ENCODE data around the gene PRRT4. TPM values are rescaled to one million over a fixed set of nuclear protein-coding genes. Genes with fewer than 3 reads are reported as not detected.

The PRRT4 gene
- total and polyA plus RNA-seq, 8 donors, result 0.21 to 0.75 (median 0.46) TPM; not detected in 4

DNA sequence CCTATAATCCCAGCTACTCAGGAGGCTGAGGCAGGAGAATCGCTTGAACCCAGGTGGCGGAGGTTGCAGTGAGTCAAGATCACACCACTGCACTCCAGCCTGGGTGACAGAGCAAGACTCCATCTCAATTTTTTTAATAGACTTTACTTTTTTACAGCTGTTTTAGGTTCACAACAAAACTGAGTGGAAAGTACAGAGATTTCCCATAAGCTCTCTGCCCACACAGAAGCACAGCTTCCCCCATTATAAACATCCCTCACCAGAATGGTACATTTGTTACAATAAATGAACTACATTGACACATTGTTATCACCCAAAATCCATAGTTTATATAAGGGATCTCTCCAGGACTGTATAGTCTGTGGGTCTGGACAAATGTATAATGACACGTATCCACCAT lies 14.6 kb upstream of the PRRT4 start:
- DNase-seq, result no peak
- intact Hi-C loops (cut with DNase I), result no loop called here
- H3K4me3 ChIP-seq, result no peak overlapping the region
- no peaks in the 10 kb centered on the region for H3K9me3 ChIP-seq
- no peaks in the 10 kb centered on the region for H3K4me1 ChIP-seq
- WGBS, 2 donors, result 93 to 94% methylated on average over 3 of the region's 3 CpGs
- no peak for FAIRE-seq
- no peak for ATAC-seq
- no peaks in the 10 kb centered on the region for H3K36me3 ChIP-seq
- no peaks in the 10 kb centered on the region for H3K27me3 ChIP-seq
- no peak for TF ChIP-seq CTCF (IDR thresholded peaks at IDR 0.05)
- H3K27ac ChIP-seq, result no peak overlapping the region

GRCh38 chr7:128374041-128374440 lies 12.6 kb upstream of the PRRT4 start:
- Histone ChIP-seq H3K27me3 (no peaks in the 10 kb centered on the region), H3K27ac (no peak overlapping the region), H3K4me1 (no peaks in the 10 kb centered on the region), H3K36me3 (no peaks in the 10 kb centered on the region), H3K4me3 (no peak overlapping the region), H3K9me3 (no peaks in the 10 kb centered on the region)
- ATAC-seq (no peak), FAIRE-seq (no peak), DNase-seq (no peak)
- TF ChIP-seq CTCF (IDR thresholded peaks at IDR 0.05), result no peak
- 34 to 49% methylated on average over 1 of the region's 1 CpG for WGBS, 2 donors
- intact Hi-C loops (cut with DNase I), result no loop called here

DNA sequence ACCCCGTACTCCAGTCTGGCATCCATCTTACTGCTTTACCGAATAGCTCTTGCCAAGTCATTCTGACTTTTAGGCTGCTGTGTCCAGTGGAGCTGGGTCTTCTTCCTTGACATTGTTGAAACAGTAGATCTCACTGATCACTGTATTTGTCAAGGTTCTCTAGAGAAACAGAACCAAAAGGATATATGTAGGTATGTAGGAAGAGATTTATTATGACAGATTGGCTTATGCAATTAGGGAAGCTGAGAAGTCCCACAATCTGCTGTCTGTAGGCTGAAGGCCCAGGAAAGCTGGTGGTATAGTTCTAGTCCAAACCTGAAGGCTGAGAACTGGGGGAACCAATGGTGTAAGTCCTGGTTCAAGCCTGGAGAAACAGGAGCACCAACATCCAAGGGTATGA lies 12.1 kb upstream of the PRRT4 start:
- H3K27me3 ChIP-seq, result no peaks in the 10 kb centered on the region
- H3K4me3 ChIP-seq, result no peak overlapping the region
- no peak for DNase-seq
- WGBS, 2 donors, result 72 to 76% methylated on average over 2 of the region's 2 CpGs
- no peak for FAIRE-seq
- ATAC-seq, result no peak
- no peaks in the 10 kb centered on the region for H3K9me3 ChIP-seq
- TF ChIP-seq CTCF (IDR thresholded peaks at IDR 0.05), result no peak
- H3K36me3 ChIP-seq, result no peaks in the 10 kb centered on the region
- no peak overlapping the region for H3K27ac ChIP-seq
- intact Hi-C loops (cut with DNase I), result no loop called here
- no peaks in the 10 kb centered on the region for H3K4me1 ChIP-seq

GRCh38 chr7:128370491-128370890 lies 9.0 kb upstream of the PRRT4 start:
- ATAC-seq (no peak), FAIRE-seq (no peak), DNase-seq (no peak)
- Histone ChIP-seq H3K27me3 (peaks cover 0 to 3% (median 0%) of the 10 kb centered on the region in 4 donors), H3K4me3 (no peak overlapping the region), H3K9me3 (no peaks in the 10 kb centered on the region), H3K4me1 (no peaks in the 10 kb centered on the region), H3K36me3 (no peaks in the 10 kb centered on the region), H3K27ac (no peak overlapping the region)
- no peak for TF ChIP-seq CTCF (IDR thresholded peaks at IDR 0.05)
- WGBS, 2 donors, result 79 to 81% methylated on average over 4 of the region's 4 CpGs
- intact Hi-C loops (cut with DNase I), result no loop called here

DNA sequence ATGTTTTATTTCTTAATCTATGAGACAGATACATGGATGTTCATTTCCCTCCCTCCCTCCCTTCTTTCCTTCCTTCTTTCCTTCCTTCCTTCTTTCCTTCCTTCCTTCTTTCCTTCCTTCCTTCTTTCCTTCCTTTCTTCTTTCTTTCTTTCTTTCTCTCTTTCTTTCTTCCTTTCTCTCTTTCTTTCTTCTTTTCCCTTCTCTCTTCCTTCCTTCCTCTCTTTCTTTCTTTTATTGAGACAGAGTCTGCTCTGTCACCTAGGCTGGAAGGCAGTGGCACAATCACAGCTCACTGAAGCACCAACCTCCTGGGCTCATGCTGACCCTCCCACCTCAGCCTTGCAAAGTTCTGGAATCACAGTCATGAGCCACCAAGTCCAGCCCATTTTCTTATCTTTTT lies 5.5 kb upstream of the PRRT4 start:
- Histone ChIP-seq H3K27me3 (peaks cover 0 to 5% (median 0%) of the 10 kb centered on the region in 4 donors), H3K4me1 (no peaks in the 10 kb centered on the region), H3K36me3 (no peaks in the 10 kb centered on the region), H3K27ac (no peak overlapping the region), H3K9me3 (no peaks in the 10 kb centered on the region), H3K4me3 (no peak overlapping the region)
- DNase-seq, result no peak
- TF ChIP-seq CTCF (IDR thresholded peaks at IDR 0.05), result no peak
- intact Hi-C loops (cut with DNase I), result no loop called here
- no peak for ATAC-seq
- no peak for FAIRE-seq
